Spleen (tissue), 7 donors: Measurements from ENCODE around the gene CRELD2.

ENCODE experiments used
- POLR2A ChIP-seq, 3 donors: fragments of 450-650 bp; IDR thresholded peaks; one replicate each; pipeline ENCODE4 v1.5.1; 2017; ENCODE audit warnings: antibody characterized with exemption in 3 of 3, mild to moderate bottlenecking in 1 of 3
- POLR2AphosphoS5 ChIP-seq, 3 donors: sonication (generic); formaldehyde crosslinking; IDR thresholded peaks; one replicate each; pipeline ENCODE4 v1.5.1; 2017; ENCODE audit warnings: antibody characterized with exemption in 3 of 3
- TF ChIP-seq, protein P1 (sequence below), 11 experiments: fragments of 200-600 bp in 7 of 11; fragments of 450-650 bp in 4 of 11; sonication (generic) in 4 of 11; IDR thresholded peaks in 8 of 11; conservative IDR thresholded peaks in 3 of 11; 1 replicate in 7 of 11; 2 replicates in 4 of 11; pipeline versions ENCODE4 v1.4.0 to v1.8.0; 2016 to 2021; ENCODE audit warnings: antibody characterized with exemption in 11 of 11, inconsistent platforms in 4 of 11, mild to moderate bottlenecking in 1 of 11
- donor health status: DM: no; HTN: no; CAD: no; lungs with moderate emphysema.
- donor health status: DM: no; HTN: no; CAD: no.
- donor health status: DM: no; HTN: no; CAD: no.

DNA sequence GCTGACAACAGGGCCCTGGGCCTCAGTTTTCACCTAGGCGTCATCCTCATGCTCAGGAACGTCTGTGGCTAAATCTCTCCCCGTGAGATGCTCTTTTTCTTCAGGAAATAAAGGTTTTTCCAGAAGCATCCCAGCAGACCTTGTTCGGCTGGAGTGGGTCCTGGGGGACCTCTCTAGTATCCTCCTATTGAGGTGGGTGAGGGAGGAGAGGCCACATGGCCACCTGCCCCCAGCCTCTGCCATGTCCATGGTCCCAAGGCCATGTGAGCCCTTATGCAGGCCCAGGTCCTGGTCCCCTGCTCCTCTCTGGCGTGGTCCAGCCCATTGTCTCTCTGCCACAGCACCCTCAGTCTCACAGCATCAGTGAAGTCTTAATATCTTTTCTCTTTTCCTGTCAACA, 22.2 kb upstream of the CRELD2 start:
- TF ChIP-seq, protein P1, sequence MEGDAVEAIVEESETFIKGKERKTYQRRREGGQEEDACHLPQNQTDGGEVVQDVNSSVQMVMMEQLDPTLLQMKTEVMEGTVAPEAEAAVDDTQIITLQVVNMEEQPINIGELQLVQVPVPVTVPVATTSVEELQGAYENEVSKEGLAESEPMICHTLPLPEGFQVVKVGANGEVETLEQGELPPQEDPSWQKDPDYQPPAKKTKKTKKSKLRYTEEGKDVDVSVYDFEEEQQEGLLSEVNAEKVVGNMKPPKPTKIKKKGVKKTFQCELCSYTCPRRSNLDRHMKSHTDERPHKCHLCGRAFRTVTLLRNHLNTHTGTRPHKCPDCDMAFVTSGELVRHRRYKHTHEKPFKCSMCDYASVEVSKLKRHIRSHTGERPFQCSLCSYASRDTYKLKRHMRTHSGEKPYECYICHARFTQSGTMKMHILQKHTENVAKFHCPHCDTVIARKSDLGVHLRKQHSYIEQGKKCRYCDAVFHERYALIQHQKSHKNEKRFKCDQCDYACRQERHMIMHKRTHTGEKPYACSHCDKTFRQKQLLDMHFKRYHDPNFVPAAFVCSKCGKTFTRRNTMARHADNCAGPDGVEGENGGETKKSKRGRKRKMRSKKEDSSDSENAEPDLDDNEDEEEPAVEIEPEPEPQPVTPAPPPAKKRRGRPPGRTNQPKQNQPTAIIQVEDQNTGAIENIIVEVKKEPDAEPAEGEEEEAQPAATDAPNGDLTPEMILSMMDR (IDR thresholded peaks at IDR 0.05 in 8 of 11, conservative IDR thresholded peaks at IDR 0.05 in 3 of 11), result no peak
- TF ChIP-seq POLR2A (IDR thresholded peaks at IDR 0.05) (no peak), POLR2AphosphoS5 (IDR thresholded peaks at IDR 0.05) (peak in 1 of 3 donors; percentile 24)
